Endothelial cell of umbilical vein (primary cell): Measurements from ENCODE around the gene NCOA3. TPM values are rescaled to one million over a fixed set of nuclear protein-coding genes. Genes with fewer than 3 reads are reported as not detected.

ENCODE experiments used
- BruUV-seq: library from RNA; stranded (reverse); fragments of 400-500 nt; replicated peaks from 2 replicates; lab custom pipeline; 2021; lab: Mats Ljungman, UMichigan
- CTCF ChIA-PET: fragments of 300-600, 350-600 bp; sonication (Branson Sonifier 250); formaldehyde crosslinking; loops from one replicate; lab custom pipeline; 2021; ENCODE audit warnings: antibody characterized with exemption, inconsistent platforms; lab: Charles Lee
- POLR2A ChIA-PET: fragments of 300-600, 350-600 bp; sonication (Branson Sonifier 250); formaldehyde crosslinking; loops from one replicate; lab custom pipeline; 2021; ENCODE audit warnings: antibody characterized with exemption, inconsistent platforms; lab: Charles Lee
- DNase-seq: peaks from one replicate; pipeline ENCODE4 v3.0.0-alpha.2; 2011; ENCODE audit warnings: low read depth, low spot score
- FAIRE-seq: peaks from 2 replicates; lab custom pipeline; 2011; peaks lifted over from hg19 to GRCh38; lab: Jason Lieb, UNC
- H2AFZ ChIP-seq: 2 replicates; pipeline ENCODE4 v1.6.0; 2012; ENCODE audit warnings: low read depth, low read length, control low read depth, inconsistent platforms
- H3K27ac ChIP-seq: 2 replicates; pipeline ENCODE4 v1.5.1; 2011; ENCODE audit warnings: low read depth, mild to moderate bottlenecking, control low read depth, low read length, moderate library complexity; ENCODE audit not compliant: insufficient read depth
- H3K27me3 ChIP-seq, 2 experiments: 2 replicates each; pipeline versions ENCODE4 v1.6.0 to v1.6.1; 2011; ENCODE audit warnings: low read length in 2 of 2, mixed read lengths in 1 of 2; ENCODE audit not compliant: control insufficient read depth in 2 of 2, insufficient read depth in 2 of 2
- H3K36me3 ChIP-seq, 2 experiments: 2 replicates in 1 of 2; 3 replicates in 1 of 2; pipeline ENCODE4 v1.5.1; 2011; ENCODE audit warnings: low read length in 2 of 2, mild to moderate bottlenecking in 1 of 2, moderate library complexity in 1 of 2; ENCODE audit not compliant: control insufficient read depth in 2 of 2, insufficient read depth in 2 of 2; ENCODE audit errors: extremely low read depth in 1 of 2
- H3K4me1 ChIP-seq: 3 replicates; pipeline ENCODE4 v1.5.1; 2011; ENCODE audit warnings: mild to moderate bottlenecking, low read length; ENCODE audit not compliant: control insufficient read depth, insufficient read depth; ENCODE audit errors: extremely low read depth
- H3K4me2 ChIP-seq: 2 replicates; pipeline ENCODE4 v1.6.1; 2011; ENCODE audit warnings: low read length, control low read depth, mixed read lengths; ENCODE audit not compliant: insufficient read depth
- H3K4me3 ChIP-seq, 3 experiments: fragments of 200-600 bp in 1 of 3; sonication (generic), shearing (Covaris generic) in 1 of 3; replicated peaks in 1 of 3; 2 replicates each; pipeline ENCODE4 v1.5.1; 2011 to 2016; ENCODE audit warnings: control low read depth in 3 of 3, low read length in 3 of 3, mild to moderate bottlenecking in 2 of 3, inconsistent platforms in 1 of 3, low read depth in 1 of 3, moderate library complexity in 1 of 3; ENCODE audit not compliant: insufficient read depth in 1 of 3
- H3K79me2 ChIP-seq: 2 replicates; pipeline ENCODE4 v1.6.0; 2012; ENCODE audit warnings: low read length, inconsistent platforms; ENCODE audit not compliant: control insufficient read depth, insufficient read depth
- H3K9ac ChIP-seq: replicated peaks from 2 replicates; pipeline ENCODE3; 2011; ENCODE audit warnings: low read length, control low read depth; ENCODE audit not compliant: insufficient read depth; ENCODE audit errors: extremely low read depth
- H3K9me1 ChIP-seq: replicated peaks from 3 replicates; pipeline ENCODE4 v1.6.0; 2011; ENCODE audit warnings: mild to moderate bottlenecking, low read length; ENCODE audit not compliant: control insufficient read depth, insufficient read depth; ENCODE audit errors: extremely low read depth
- H3K9me3 ChIP-seq: replicated peaks from 2 replicates; pipeline ENCODE4 v1.5.1; 2012; ENCODE audit warnings: low read length, inconsistent platforms; ENCODE audit not compliant: control insufficient read depth, insufficient read depth
- H4K20me1 ChIP-seq: replicated peaks from 2 replicates; pipeline ENCODE3; 2011; ENCODE audit warnings: mild to moderate bottlenecking, low read length; ENCODE audit not compliant: control insufficient read depth, insufficient read depth; ENCODE audit errors: extremely low read depth
- EZH2 ChIP-seq: IDR thresholded peaks from 2 replicates; pipeline ENCODE4 v1.6.1; 2012; ENCODE audit warnings: borderline replicate concordance, low read depth, mild to moderate bottlenecking, moderate library complexity, low read length, inconsistent platforms; ENCODE audit not compliant: severe bottlenecking
- FOS ChIP-seq: IDR thresholded peaks from 2 replicates; pipeline ENCODE4 v1.6.1; 2011; ENCODE audit warnings: mild to moderate bottlenecking, low read length, moderate library complexity, borderline replicate concordance; ENCODE audit not compliant: insufficient read depth
- GATA2 ChIP-seq: IDR thresholded peaks from 2 replicates; pipeline ENCODE4 v1.7.0; 2011; ENCODE audit warnings: low read depth, mild to moderate bottlenecking, moderate library complexity, mixed read lengths, low read length; ENCODE audit not compliant: insufficient read length, insufficient read depth
- JUN ChIP-seq: IDR thresholded peaks from 2 replicates; pipeline ENCODE4 v1.6.1; 2011; ENCODE audit warnings: borderline replicate concordance, low read depth; ENCODE audit not compliant: insufficient read length, insufficient read depth
- MYC ChIP-seq: IDR thresholded peaks from one replicate; pipeline ENCODE4 v1.6.1; 2011; ENCODE audit warnings: mild to moderate bottlenecking, low read depth, low read length
- POLR2A ChIP-seq: IDR thresholded peaks from 2 replicates; pipeline ENCODE4 v1.6.1; 2012; ENCODE audit warnings: low read depth, mild to moderate bottlenecking, control low read depth, low read length
- POLR2AphosphoS5 ChIP-seq: IDR thresholded peaks from 2 replicates; pipeline ENCODE4 v1.6.1; 2012; ENCODE audit warnings: low read depth, mild to moderate bottlenecking, control low read depth, low read length, moderate library complexity; ENCODE audit not compliant: insufficient read depth
- dilution Hi-C: fragments of 300-500 bp; cut with MboI; formaldehyde crosslinking; loops from one replicate; pipeline ENCODE4 v1.15.0; 2019; ENCODE audit warnings: low sequenced_read_pairs; ENCODE audit not compliant: extremely low pct_ligation_motif_present
- intact Hi-C: fragments of 100-400 bp; cut with micrococcal nuclease; formaldehyde crosslinking; loops from one replicate; pipeline ENCODE4 v1.10.0; 2022
- polyA plus RNA-seq, 4 experiments: library from polyadenylated mRNA; depleted of rRNA in 3 of 4; stranded (reverse) in 3 of 4; unstranded in 1 of 4; fragments of >200 nt; gene quantifications; 2 replicates each; pipeline versions ENCODE4 v1.2.1 to v1.2.3, GENCODE V29; 2011 to 2012; ENCODE audit warnings: missing spikeins in 1 of 4
- total RNA-seq: library from RNA; stranded (reverse); gene quantifications from 2 replicates; pipeline ENCODE4 v1.2.3, GENCODE V29; 2021
- TF ChIP-seq, protein P1 (sequence below), 2 donors: IDR thresholded peaks; 1 replicate in 1 of 2; 2 replicates in 1 of 2; pipeline ENCODE4 v1.5.1; 2011; ENCODE audit warnings: low read length in 2 of 2, mild to moderate bottlenecking in 2 of 2, moderate library complexity in 2 of 2, control low read depth in 1 of 2, inconsistent platforms in 1 of 2, low read depth in 1 of 2; ENCODE audit not compliant: insufficient read depth in 1 of 2; ENCODE audit errors: extremely low read depth in 1 of 2
- TF ChIP-seq, protein P2 (sequence below): IDR thresholded peaks from 2 replicates; pipeline ENCODE4 v1.6.1; 2011; ENCODE audit not compliant: insufficient read depth, insufficient read length

The NCOA3 gene
- total and polyA plus RNA-seq, 2 donors (not counting 3 experiments of a cell fraction or from before 2014, with no cell fraction given) = 12.0 to 35.6 TPM

DNA sequence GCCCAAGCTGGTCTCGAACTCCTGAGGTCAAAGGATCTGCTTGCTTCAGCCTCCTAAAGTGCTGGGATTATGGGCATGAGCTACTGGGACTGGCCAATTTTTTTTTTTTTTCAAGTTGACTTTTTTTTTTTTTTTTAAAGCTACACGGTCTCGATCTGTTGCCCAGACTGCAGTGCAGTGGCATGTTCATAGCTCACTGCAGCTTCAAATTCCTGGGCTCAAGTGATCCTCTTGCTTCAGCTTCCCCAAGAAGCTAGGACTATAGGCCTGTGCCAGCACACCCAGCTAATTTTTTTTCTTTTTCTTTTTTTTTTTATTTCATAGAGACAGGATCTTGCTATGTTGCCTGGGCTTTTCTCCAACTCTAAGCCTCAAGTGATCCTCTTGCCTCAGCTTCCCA lies 59.5 kb downstream of the NCOA3 start:
- CTCF ChIA-PET = interaction anchor here (0.8 to 2.1 kb wide), 3 partner anchors 24 to 365 kb away, joined by 3 to 9 read pairs (median 4); no protein-coding TSS in a partner anchor
- no peaks in the 10 kb centered on the region for H3K9me3 ChIP-seq
- H3K79me2 ChIP-seq = peaks cover 70% of the 10 kb centered on the region
- no peaks in the 10 kb centered on the region for H4K20me1 ChIP-seq
- DNase-seq (no peak), FAIRE-seq (no peak)
- H3K4me2 ChIP-seq = no peak overlapping the region
- TF ChIP-seq FOS (no peak), MYC (no peak), GATA2 (no peak), JUN (no peak), POLR2AphosphoS5 (no peak)
- BruUV-seq = no TSS peak
- no peak overlapping the region for H3K9ac ChIP-seq
- POLR2A ChIA-PET = interaction anchor here (0.7 kb wide), 1 partner anchor 26 kb away, joined by 6 read pairs; no protein-coding TSS in a partner anchor
- intact Hi-C loops (no loop called here), dilution Hi-C loops (no loop called here)
- no peak overlapping the region for H3K27ac ChIP-seq
- no peaks in the 10 kb centered on the region for H3K27me3 ChIP-seq
- no peak overlapping the region for H3K4me3 ChIP-seq
- H3K4me1 ChIP-seq = no peaks in the 10 kb centered on the region
- no peaks in the 10 kb centered on the region for H3K9me1 ChIP-seq
- H3K36me3 ChIP-seq = no peaks in the 10 kb centered on the region
- no peak overlapping the region for H2AFZ ChIP-seq

GRCh38 chr20:47561603-47562583 lies 60.2 kb downstream of the NCOA3 start:
- no TSS peak for BruUV-seq
- no peak overlapping the region for H3K4me2 ChIP-seq
- FAIRE-seq = no peak
- no peaks in the 10 kb centered on the region for H3K36me3 ChIP-seq
- H3K9ac ChIP-seq = no peak overlapping the region
- H3K9me3 ChIP-seq = no peaks in the 10 kb centered on the region
- no peak overlapping the region for H3K27ac ChIP-seq
- no peaks in the 10 kb centered on the region for H4K20me1 ChIP-seq
- peaks cover 72% of the 10 kb centered on the region for H3K79me2 ChIP-seq
- intact Hi-C loops (no loop called here), dilution Hi-C loops (no loop called here)
- H3K4me3 ChIP-seq = no peak overlapping the region
- no peaks in the 10 kb centered on the region for H3K27me3 ChIP-seq
- POLR2A ChIA-PET = no interaction called here
- H2AFZ ChIP-seq = no peak overlapping the region
- H3K9me1 ChIP-seq = no peaks in the 10 kb centered on the region
- H3K4me1 ChIP-seq = no peaks in the 10 kb centered on the region
- CTCF ChIA-PET = interaction anchor here (1.2 to 2.1 kb wide), 2 partner anchors 23 to 59 kb away, joined by 3 to 9 read pairs; no protein-coding TSS in a partner anchor
- DNase-seq = no peak
- TF ChIP-seq, protein P1, sequence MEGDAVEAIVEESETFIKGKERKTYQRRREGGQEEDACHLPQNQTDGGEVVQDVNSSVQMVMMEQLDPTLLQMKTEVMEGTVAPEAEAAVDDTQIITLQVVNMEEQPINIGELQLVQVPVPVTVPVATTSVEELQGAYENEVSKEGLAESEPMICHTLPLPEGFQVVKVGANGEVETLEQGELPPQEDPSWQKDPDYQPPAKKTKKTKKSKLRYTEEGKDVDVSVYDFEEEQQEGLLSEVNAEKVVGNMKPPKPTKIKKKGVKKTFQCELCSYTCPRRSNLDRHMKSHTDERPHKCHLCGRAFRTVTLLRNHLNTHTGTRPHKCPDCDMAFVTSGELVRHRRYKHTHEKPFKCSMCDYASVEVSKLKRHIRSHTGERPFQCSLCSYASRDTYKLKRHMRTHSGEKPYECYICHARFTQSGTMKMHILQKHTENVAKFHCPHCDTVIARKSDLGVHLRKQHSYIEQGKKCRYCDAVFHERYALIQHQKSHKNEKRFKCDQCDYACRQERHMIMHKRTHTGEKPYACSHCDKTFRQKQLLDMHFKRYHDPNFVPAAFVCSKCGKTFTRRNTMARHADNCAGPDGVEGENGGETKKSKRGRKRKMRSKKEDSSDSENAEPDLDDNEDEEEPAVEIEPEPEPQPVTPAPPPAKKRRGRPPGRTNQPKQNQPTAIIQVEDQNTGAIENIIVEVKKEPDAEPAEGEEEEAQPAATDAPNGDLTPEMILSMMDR (IDR thresholded peaks at IDR 0.05; ENCODE audit: extremely low read depth in 1 of 2, insufficient read depth in 1 of 2, low read depth in 1 of 2, low read length in 2 of 2) = no peak
- TF ChIP-seq EZH2 (no peak), MYC (no peak), GATA2 (no peak), POLR2A (no peak), FOS (no peak), POLR2AphosphoS5 (no peak), JUN (no peak)
- TF ChIP-seq, protein P2, sequence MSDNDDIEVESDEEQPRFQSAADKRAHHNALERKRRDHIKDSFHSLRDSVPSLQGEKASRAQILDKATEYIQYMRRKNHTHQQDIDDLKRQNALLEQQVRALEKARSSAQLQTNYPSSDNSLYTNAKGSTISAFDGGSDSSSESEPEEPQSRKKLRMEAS = no peak
